HG03103 (cell line): ENCODE data around the gene EQTN.
A peak's percentile ranks its signal among the peaks of the same experiment; 100 is the strongest.

Experiments used
- ATAC-seq: cut with Tn5 transposase; IDR thresholded peaks from one replicate; pipeline ENCODE4 v1.9.1; 2021; ENCODE audit warnings: low read depth; ENCODE audit not compliant: unreplicated experiment

The EQTN gene

DNA sequence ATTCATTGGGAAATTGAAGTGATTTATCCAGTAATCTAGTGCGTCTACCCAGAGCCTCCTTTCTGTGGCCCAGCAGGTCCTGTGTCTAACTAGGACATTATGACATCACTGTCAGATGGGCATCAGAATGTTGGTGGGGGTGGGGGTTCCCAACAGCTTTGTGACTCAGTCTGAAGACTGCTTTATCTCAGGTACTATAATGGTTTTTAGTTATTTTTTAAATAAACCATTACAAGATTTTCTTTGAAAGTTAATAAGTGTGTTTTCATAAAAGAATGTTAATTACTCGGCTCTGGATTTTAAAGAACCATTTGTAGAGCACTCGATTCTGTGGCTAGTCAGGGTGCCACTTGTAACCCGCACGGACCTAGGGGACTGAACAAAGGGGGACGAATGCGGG, at the start of gene EQTN:
Gene EQTN (minus strand): TSS at position 101 of the 400 bp plus-strand sequence. CDS start 95 bp downstream, at position 6.
- no peak for ATAC-seq

DNA sequence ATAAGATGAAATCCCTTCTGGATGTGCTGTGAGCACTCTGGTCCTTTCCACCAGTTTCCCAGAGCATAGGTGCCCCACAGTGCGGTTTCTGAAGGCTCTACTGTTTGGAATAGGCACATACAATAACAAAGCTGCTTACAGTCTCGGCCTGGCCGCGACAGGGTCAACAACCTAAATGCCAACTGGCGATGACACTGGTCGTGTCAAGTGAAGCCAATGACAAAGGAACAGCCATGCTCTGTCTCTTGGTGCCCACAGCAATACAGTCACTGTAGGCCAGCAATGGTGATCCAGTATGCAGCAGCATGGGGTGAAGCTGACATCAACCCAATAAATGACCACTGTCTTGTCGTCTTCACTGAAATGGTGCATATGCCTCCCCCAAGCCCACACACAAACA, 47.8 kb upstream of the EQTN start:
- no peak for ATAC-seq

DNA sequence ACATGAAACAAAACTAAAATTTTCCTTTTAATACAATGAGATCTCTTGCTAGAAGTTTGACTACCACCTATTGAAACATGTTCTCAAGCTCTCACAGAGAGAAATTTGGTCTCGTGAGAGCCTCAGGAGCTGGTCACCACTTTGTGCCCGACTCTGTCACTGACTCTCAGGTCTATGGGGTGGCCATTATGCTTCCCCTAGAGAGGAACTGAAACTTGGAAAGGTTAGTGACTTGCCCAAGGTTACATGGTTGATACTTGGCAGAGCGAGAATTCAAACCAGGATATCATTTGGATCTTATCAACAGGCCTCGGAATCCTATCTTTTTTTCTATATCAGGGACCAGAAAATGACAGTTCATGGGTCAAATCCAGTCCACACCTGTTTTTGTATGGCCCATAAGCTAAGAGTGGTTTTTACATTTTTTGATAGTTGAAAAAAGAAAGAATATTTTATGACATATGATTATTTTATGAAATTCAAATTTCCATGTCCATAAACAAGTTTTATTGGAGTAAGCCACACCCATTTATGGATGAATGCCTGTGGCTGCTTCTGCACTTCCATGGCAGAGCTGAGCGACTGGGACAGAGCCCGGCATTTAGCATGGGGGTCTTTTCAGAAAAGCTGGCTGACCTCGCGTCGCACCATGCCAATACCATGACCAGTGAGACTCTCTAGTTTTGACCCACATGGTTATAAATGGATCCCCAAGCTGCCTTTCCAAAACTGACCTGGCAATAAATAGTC, 44.8 kb upstream of the EQTN start:
- no peak for ATAC-seq

- ATAC-seq: no peak
Measured at GRCh38 chr9:27340961-27341511, 44.1 kb upstream of the EQTN start.

DNA sequence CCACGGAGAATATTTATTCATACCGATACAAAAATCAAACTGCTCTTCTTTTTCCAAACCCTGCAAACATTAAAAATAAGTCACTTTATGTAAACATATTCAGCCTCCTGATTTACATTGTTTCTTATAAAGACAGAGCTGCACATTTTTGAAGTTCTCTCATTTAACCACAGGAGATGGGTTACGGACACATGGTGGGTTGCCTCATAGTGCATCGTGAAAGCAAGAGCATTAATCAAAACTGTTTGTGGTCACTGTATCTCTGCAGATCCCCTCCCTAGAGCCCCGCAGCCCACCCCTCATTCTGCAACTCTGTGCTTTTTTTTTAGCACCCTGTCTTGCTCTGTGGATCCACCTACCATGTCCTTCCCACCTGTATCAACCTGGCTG, 43.3 kb upstream of the EQTN start:
- no peak for ATAC-seq

GRCh38 chr9:27339661-27340284, 42.8 kb upstream of the EQTN start:
- no peak for ATAC-seq

DNA sequence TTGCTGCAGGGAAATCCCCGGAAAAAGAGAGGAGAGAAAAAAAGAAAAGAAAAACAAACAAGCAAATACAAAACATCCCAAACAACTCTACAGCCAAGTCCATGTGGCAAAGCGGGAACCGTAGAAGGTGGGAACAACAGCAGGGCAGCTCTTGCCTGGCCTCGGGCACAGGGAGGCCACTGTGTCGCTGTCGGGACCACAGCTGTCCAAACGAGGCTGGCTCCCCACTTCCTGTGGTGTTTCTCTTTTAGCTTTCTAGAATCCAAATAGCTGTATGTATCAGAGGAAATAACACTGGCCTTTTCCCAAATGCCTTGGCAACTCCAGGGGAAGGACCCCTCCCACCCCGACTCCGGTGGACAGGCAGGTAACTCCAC, 41.6 kb upstream of the EQTN start:
- ATAC-seq: no peak

GRCh38 chr9:27337833-27338526, 41.0 kb upstream of the EQTN start:
- ATAC-seq: no peak

- no peak for ATAC-seq
Measured at GRCh38 chr9:27337236-27337635, 40.3 kb upstream of the EQTN start.

DNA sequence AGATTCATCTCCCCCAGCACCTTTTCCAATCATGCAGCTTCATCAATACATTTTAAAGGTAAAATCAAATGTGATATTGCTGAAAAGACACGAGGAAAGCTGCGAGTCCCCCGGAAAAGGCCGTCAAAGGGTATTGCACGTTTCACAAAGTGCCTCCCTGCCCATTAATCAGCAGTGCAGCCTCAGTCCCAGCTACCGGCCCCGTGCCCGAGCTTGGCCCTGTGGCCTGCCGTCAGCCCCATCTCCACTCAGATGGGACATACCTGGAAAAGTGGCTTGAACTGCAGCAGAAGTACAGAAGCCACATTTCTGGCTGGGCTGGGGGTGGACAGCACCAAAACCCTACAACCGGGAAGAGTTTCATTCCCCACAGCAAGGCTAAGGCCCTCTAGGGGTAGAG, 39.9 kb upstream of the EQTN start:
- no peak for ATAC-seq

DNA sequence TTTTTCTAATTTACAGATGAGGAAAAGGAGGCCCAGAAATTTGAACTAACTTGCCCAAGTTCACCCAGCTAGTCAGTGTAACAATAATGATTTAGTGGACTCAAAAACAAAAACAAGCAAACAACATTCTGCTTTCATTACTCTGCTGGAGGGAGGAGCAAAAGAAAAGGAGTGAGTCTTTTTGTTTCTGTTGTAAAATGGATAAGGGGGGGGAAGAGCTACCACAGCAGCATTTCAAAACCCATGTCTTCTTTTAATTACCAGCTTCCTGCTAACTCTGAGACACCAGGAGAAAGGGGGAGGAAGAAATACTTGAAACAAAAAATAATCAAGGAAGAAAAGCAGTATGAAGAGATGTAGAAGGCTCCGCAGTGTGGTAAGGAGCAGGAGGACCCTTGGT, 39.2 kb upstream of the EQTN start:
- no peak for ATAC-seq

GRCh38 chr9:27335075-27335474, 38.1 kb upstream of the EQTN start:
- ATAC-seq: no peak

- peak; percentile 80 for ATAC-seq
Measured at GRCh38 chr9:27333241-27334052, 36.5 kb upstream of the EQTN start.

DNA sequence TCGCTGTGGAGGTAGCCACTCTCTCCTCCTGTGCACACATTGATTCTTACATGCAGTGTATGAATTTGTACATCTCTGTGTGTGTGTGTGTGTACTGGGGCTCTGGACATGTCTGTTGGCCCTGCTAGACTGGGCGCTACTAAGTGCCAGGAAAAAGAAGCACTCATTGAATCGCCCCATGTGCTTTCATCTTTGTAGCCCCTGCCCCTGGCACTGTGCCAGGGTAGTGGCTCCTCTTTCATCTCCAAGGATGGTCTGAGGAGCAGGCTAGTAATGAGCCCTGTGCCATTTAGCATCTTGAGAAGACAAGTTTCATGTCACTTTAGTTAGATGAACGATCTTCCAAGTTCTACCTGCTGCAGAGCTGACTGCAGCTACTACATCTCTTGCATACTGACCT, 34.4 kb upstream of the EQTN start:
- ATAC-seq: no peak

- ATAC-seq: no peak
Measured at GRCh38 chr9:27329291-27329690, 32.3 kb upstream of the EQTN start.

- ATAC-seq: no peak
Measured at GRCh38 chr9:27328483-27328882, 31.5 kb upstream of the EQTN start.

GRCh38 chr9:27311184-27311583, 14.2 kb upstream of the EQTN start:
- no peak for ATAC-seq

DNA sequence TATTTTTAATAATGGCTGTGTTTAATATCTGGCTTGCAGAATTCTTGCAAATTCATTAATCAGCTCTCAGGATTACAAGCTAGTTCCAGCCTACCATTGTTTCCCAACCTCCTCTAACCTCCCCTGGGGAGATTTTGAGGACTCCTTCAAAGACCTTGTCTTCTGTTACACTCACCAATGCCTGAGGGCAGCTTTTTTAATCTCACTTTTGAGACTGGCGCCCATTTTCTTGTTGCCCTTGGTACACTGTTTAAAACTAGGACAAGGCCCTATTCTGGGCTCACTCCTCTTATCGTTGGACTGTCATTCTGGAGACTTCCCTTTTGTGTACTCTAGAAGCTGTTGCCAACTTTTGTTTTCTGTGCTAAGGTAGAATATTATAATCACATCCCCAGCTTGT, 13.6 kb upstream of the EQTN start:
- ATAC-seq: no peak

GRCh38 chr9:27308691-27309390, 11.9 kb upstream of the EQTN start:
- no peak for ATAC-seq

DNA sequence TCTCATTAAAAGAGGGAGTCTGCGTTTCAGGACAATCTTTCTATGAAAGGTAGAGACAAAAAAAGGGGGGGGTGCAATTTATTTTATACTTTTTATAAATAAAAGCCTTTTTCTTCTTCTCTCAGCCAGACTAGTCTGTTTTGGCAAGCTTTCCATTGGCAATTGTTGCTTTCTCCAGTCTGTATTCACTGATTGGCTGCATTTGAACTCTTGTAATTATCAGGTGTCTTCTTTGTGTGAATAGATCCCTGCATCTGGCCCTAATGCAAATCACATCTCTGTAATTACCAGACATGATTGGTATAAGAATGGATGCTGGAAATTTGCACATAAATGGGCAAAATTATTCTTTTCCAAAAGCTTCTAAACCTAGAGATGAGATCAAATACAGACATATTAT, 7.6 kb upstream of the EQTN start:
- no peak for ATAC-seq
